Epithelial cell of proximal tubule (primary cell): ENCODE results near the gene DOCK2. TPM values are rescaled to one million over a fixed set of nuclear protein-coding genes. Genes with fewer than 3 reads are reported as not detected.

ENCODE experiments used
- DNase-seq: peaks from one replicate; pipeline ENCODE4 v3.0.0-alpha.2; 2011; ENCODE audit warnings: low read depth
- H3K4me3 ChIP-seq: 2 replicates; pipeline ENCODE4 v1.5.1; 2011; ENCODE audit warnings: low read depth, mild to moderate bottlenecking, low read length
- total RNA-seq: library from RNA; depleted of rRNA; stranded (reverse); fragments of >200 nt; gene quantifications from 2 replicates; pipeline ENCODE4 v1.2.3, GENCODE V29; 2015
- TF ChIP-seq, protein P1 (sequence below): conservative IDR thresholded peaks from 2 replicates; pipeline ENCODE4 v1.5.1; 2012; ENCODE audit warnings: low read depth, mild to moderate bottlenecking, low read length

Gene DOCK2
- total RNA-seq, 1 donor from 2014 or later: 30.4 TPM

- TF ChIP-seq, protein P1, sequence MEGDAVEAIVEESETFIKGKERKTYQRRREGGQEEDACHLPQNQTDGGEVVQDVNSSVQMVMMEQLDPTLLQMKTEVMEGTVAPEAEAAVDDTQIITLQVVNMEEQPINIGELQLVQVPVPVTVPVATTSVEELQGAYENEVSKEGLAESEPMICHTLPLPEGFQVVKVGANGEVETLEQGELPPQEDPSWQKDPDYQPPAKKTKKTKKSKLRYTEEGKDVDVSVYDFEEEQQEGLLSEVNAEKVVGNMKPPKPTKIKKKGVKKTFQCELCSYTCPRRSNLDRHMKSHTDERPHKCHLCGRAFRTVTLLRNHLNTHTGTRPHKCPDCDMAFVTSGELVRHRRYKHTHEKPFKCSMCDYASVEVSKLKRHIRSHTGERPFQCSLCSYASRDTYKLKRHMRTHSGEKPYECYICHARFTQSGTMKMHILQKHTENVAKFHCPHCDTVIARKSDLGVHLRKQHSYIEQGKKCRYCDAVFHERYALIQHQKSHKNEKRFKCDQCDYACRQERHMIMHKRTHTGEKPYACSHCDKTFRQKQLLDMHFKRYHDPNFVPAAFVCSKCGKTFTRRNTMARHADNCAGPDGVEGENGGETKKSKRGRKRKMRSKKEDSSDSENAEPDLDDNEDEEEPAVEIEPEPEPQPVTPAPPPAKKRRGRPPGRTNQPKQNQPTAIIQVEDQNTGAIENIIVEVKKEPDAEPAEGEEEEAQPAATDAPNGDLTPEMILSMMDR: no peak
- H3K4me3 ChIP-seq: peak overlapping the region; percentile 52
- DNase-seq: no peak
These were observed 560 bp downstream of the DOCK2 start for GRCh38 chr5:169637549-169638121.

GRCh38 chr5:169641253-169641652, 4.2 kb downstream of the DOCK2 start:
- DNase-seq: no peak
- H3K4me3 ChIP-seq: no peak overlapping the region
- TF ChIP-seq, protein P1: no peak

GRCh38 chr5:169646856-169647255, 9.8 kb downstream of the DOCK2 start:
- TF ChIP-seq, protein P1: no peak
- no peak overlapping the region for H3K4me3 ChIP-seq
- no peak for DNase-seq

DNA sequence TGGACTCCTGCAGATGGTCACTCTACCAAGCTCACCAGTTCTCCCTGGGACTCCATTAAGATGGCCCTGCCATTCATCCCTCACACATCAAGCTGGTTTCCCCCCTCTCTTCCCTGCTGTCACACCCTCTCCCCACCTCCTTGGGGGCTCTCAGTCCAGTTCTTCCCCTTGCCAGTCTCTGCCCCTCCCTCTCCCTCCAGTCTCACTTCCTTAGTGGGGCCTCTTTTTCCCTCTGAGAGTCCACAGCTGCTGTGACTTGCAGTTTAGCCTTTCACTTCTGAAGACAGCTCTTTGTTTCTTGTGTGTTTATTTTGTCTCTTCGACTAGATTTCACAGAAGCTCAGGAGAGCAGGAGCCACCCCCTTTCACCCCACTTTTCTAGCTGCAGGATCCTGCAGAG, 10.5 kb downstream of the DOCK2 start:
- DNase-seq: no peak
- TF ChIP-seq, protein P1: no peak
- no peak overlapping the region for H3K4me3 ChIP-seq

DNA sequence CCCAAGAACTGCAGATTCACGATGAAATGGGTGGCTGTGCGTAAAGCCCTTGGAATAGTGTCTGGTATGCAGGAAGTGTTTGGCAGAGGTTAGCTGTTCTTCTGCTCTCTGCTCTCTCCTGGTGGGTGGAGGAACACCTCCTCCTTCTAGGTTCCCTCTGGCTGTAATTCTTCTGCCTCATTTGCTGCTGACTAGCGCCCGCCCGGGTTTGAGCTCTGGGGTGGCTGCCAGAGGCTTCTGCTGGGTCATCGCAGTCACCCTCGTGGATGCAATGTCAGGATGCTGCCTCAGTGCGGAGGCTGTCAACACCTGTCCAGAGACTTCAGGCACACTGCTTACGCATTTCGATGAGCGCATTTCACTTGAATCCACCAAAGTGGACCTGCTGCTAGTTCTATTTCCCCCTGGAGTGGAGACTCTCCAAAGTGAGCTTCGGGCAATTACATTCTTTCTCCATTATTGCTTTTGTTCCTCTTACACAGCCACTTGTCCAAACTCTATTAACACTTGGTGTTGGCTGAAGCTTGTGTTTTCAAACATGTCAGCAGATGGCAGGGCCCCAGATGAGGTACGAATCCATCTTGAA, 11.7 kb downstream of the DOCK2 start:
- no peak for DNase-seq
- TF ChIP-seq, protein P1: no peak

GRCh38 chr5:169649486-169649885, 12.4 kb downstream of the DOCK2 start:
- TF ChIP-seq, protein P1: no peak
- DNase-seq: no peak
- H3K4me3 ChIP-seq: no peak overlapping the region

More for the DNA sequence above, 11.7 kb downstream of the DOCK2 start:
- H3K4me3 ChIP-seq: no peak overlapping the region

DNA sequence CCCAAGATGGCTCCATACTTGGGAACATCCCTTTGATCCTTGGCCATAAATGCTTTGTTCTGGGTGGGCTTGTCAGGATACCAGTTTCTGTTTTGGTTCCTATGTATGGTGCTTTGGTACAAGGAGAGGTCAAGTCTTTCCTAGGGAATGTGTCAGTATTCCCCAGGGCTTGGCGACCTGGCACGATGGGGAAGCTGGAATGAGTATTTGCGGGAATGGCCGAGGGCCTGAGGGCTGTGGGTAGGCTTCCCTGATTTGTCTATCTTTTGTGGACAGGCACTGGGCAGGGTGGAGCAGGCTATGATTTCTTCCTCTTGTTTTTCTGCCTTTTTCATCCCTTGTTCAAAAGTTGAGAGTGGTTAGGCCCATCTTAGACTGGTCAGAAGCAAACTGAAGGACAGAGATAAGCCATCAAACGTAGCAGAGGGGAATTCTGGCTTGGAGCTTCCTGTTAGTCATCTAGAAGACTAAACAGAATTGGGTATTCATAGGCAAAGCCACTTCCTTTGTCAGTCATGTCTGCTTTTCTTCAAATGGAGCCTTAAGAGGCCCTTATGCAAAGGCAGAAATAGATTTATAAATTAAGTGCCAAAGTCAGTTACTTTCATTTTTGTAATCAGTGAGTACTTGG, 13.7 kb downstream of the DOCK2 start:
- DNase-seq: no peak
- no peak overlapping the region for H3K4me3 ChIP-seq
- TF ChIP-seq, protein P1: no peak
